ENCODE measurements around the gene ZNF462.
A peak's percentile ranks its signal among the peaks of the same experiment; 100 is the strongest.
"Not testable (repeated sequence)": the region's sequence is repeated elsewhere in the genome, so short reads cannot be mapped to it uniquely, and the experiment has no call there.

ZNF462 gene

GRCh38 chr9:106862821-106863720 lies at the start of gene ZNF462:
ZNF462 (plus strand) TSS chr9:106863166; CDS start chr9:106923384, 60,218 bp downstream.
- peak; percentile 58 for DNase-seq (ENCODE audit: low spot score)

GRCh38 chr9:106816524-106816923 lies 46.4 kb upstream of the ZNF462 start:
- DNase-seq (ENCODE audit: low spot score), result no peak

GRCh38 chr9:106818034-106818433 lies 44.9 kb upstream of the ZNF462 start:
- no peak for DNase-seq (ENCODE audit: low spot score)

GRCh38 chr9:106820866-106821265 lies 42.1 kb upstream of the ZNF462 start:
- DNase-seq (ENCODE audit: low spot score), result no peak

- no peak for DNase-seq (ENCODE audit: low spot score)
Observed at GRCh38 chr9:106828070-106828469, 34.9 kb upstream of the ZNF462 start.

GRCh38 chr9:106828965-106829364 lies 34.0 kb upstream of the ZNF462 start:
- DNase-seq (ENCODE audit: low spot score), result no peak

GRCh38 chr9:106829666-106830408 lies 33.1 kb upstream of the ZNF462 start:
- no peak for DNase-seq (ENCODE audit: low spot score)

GRCh38 chr9:106830527-106831150 lies 32.3 kb upstream of the ZNF462 start:
- DNase-seq (ENCODE audit: low spot score), result no peak

GRCh38 chr9:106834888-106835287 lies 28.1 kb upstream of the ZNF462 start:
- DNase-seq (ENCODE audit: low spot score), result no peak

GRCh38 chr9:106835840-106836239 lies 27.1 kb upstream of the ZNF462 start:
- DNase-seq (ENCODE audit: low spot score), result no peak

- DNase-seq (ENCODE audit: low spot score), result no peak
Observed at GRCh38 chr9:106843371-106843770, 19.6 kb upstream of the ZNF462 start.

GRCh38 chr9:106846307-106846706 lies 16.7 kb upstream of the ZNF462 start:
- DNase-seq (ENCODE audit: low spot score), result no peak

- DNase-seq (ENCODE audit: low spot score), result peak; percentile 19
Observed at GRCh38 chr9:106846857-106847256, 16.1 kb upstream of the ZNF462 start.

- not testable (repeated sequence) for DNase-seq (ENCODE audit: low spot score)
Observed at GRCh38 chr9:106851640-106852039, 11.3 kb upstream of the ZNF462 start.

- DNase-seq (ENCODE audit: low spot score), result no peak
Observed at GRCh38 chr9:106857811-106858470, 5.0 kb upstream of the ZNF462 start.

GRCh38 chr9:106859957-106860720 lies 2.8 kb upstream of the ZNF462 start:
- peak; percentile 15 for DNase-seq (ENCODE audit: low spot score)

GRCh38 chr9:106860721-106861639 lies 2.0 kb upstream of the ZNF462 start:
- DNase-seq (ENCODE audit: low spot score), result peak; percentile 65

GRCh38 chr9:106861640-106862109 lies 1.3 kb upstream of the ZNF462 start:
- DNase-seq (ENCODE audit: low spot score), result peak; percentile 8

GRCh38 chr9:106862110-106862820 lies 701 bp upstream of the ZNF462 start:
- DNase-seq (ENCODE audit: low spot score), result peak; percentile 34

All from GM03348 (cell line).